ENCODE measurements around the gene SETD3.

SETD3 gene

GRCh38 chr14:99454246-99454645, 26.4 kb downstream of the SETD3 start:
- no peak overlapping the region for H3K27ac ChIP-seq (ENCODE audit: low read depth, low read length, severe bottlenecking)
- 80 to 86% methylated on average over 2 of the region's 3 CpGs for WGBS, 2 experiments (ENCODE audit: insufficient coverage in 2 of 2)
- H3K4me1 ChIP-seq (ENCODE audit: control insufficient read depth, insufficient read depth, low read length, poor library complexity, severe bottlenecking): no peaks in the 10 kb centered on the region
- no peaks in the 10 kb centered on the region for H3K9me3 ChIP-seq (ENCODE audit: control insufficient read depth, low read length)
- no peak overlapping the region for H3K4me3 ChIP-seq (ENCODE audit: extremely low read depth, insufficient read depth, low read length, poor library complexity, severe bottlenecking)
- peaks cover 75% of the 10 kb centered on the region for H3K36me3 ChIP-seq (ENCODE audit: control insufficient read depth, insufficient read depth, low read length)

GRCh38 chr14:99452968-99453367, 27.7 kb downstream of the SETD3 start:
- Histone ChIP-seq H3K4me3 (ENCODE audit: extremely low read depth, insufficient read depth, low read length, poor library complexity, severe bottlenecking) (no peak overlapping the region), H3K4me1 (ENCODE audit: control insufficient read depth, insufficient read depth, low read length, poor library complexity, severe bottlenecking) (no peaks in the 10 kb centered on the region), H3K9me3 (ENCODE audit: control insufficient read depth, low read length) (no peaks in the 10 kb centered on the region), H3K36me3 (ENCODE audit: control insufficient read depth, insufficient read depth, low read length) (peaks cover 77% of the 10 kb centered on the region), H3K27ac (ENCODE audit: low read depth, low read length, severe bottlenecking) (no peak overlapping the region)
- 100% methylated on average over 1 of the region's 4 CpGs for WGBS, 2 experiments (ENCODE audit: insufficient coverage in 2 of 2)

GRCh38 chr14:99451234-99451633, 29.4 kb downstream of the SETD3 start:
- H3K9me3 ChIP-seq (ENCODE audit: control insufficient read depth, low read length): no peaks in the 10 kb centered on the region
- WGBS, 2 experiments (ENCODE audit: insufficient coverage in 2 of 2): 94 to 100% methylated on average over 4 to 5 of the region's 5 CpGs
- H3K4me3 ChIP-seq (ENCODE audit: extremely low read depth, insufficient read depth, low read length, poor library complexity, severe bottlenecking): no peak overlapping the region
- H3K36me3 ChIP-seq (ENCODE audit: control insufficient read depth, insufficient read depth, low read length): peaks cover 73% of the 10 kb centered on the region
- no peaks in the 10 kb centered on the region for H3K4me1 ChIP-seq (ENCODE audit: control insufficient read depth, insufficient read depth, low read length, poor library complexity, severe bottlenecking)
- no peak overlapping the region for H3K27ac ChIP-seq (ENCODE audit: low read depth, low read length, severe bottlenecking)

GRCh38 chr14:99450266-99450665, 30.4 kb downstream of the SETD3 start:
- Histone ChIP-seq H3K4me1 (ENCODE audit: control insufficient read depth, insufficient read depth, low read length, poor library complexity, severe bottlenecking) (no peaks in the 10 kb centered on the region), H3K36me3 (ENCODE audit: control insufficient read depth, insufficient read depth, low read length) (peaks cover 70% of the 10 kb centered on the region), H3K4me3 (ENCODE audit: extremely low read depth, insufficient read depth, low read length, poor library complexity, severe bottlenecking) (no peak overlapping the region), H3K27ac (ENCODE audit: low read depth, low read length, severe bottlenecking) (no peak overlapping the region), H3K9me3 (ENCODE audit: control insufficient read depth, low read length) (no peaks in the 10 kb centered on the region)
- 85 to 90% methylated on average over 2 of the region's 3 CpGs for whole genome bisulfite sequencing, 2 experiments (ENCODE audit: insufficient coverage in 2 of 2)

- Histone ChIP-seq H3K9me3 (ENCODE audit: control insufficient read depth, low read length) (no peaks in the 10 kb centered on the region), H3K4me1 (ENCODE audit: control insufficient read depth, insufficient read depth, low read length, poor library complexity, severe bottlenecking) (no peaks in the 10 kb centered on the region), H3K4me3 (ENCODE audit: extremely low read depth, insufficient read depth, low read length, poor library complexity, severe bottlenecking) (no peak overlapping the region), H3K27ac (ENCODE audit: low read depth, low read length, severe bottlenecking) (no peak overlapping the region), H3K36me3 (ENCODE audit: control insufficient read depth, insufficient read depth, low read length) (peaks cover 69% of the 10 kb centered on the region)
- 92 to 94% methylated on average over 2 of the region's 4 CpGs for WGBS, 2 experiments (ENCODE audit: insufficient coverage in 2 of 2)
Observed at GRCh38 chr14:99447739-99448138, 32.9 kb downstream of the SETD3 start.

GRCh38 chr14:99445931-99446330, 34.7 kb downstream of the SETD3 start:
- Histone ChIP-seq H3K4me3 (ENCODE audit: extremely low read depth, insufficient read depth, low read length, poor library complexity, severe bottlenecking) (no peak overlapping the region), H3K36me3 (ENCODE audit: control insufficient read depth, insufficient read depth, low read length) (peaks cover 69% of the 10 kb centered on the region), H3K9me3 (ENCODE audit: control insufficient read depth, low read length) (no peaks in the 10 kb centered on the region), H3K27ac (ENCODE audit: low read depth, low read length, severe bottlenecking) (no peak overlapping the region), H3K4me1 (ENCODE audit: control insufficient read depth, insufficient read depth, low read length, poor library complexity, severe bottlenecking) (no peaks in the 10 kb centered on the region)
- 97 to 100% methylated on average over 2 to 6 of the region's 7 CpGs for WGBS, 2 experiments (ENCODE audit: insufficient coverage in 2 of 2)

- 94% methylated on average over 4 to 7 of the region's 7 CpGs for WGBS, 2 experiments (ENCODE audit: insufficient coverage in 2 of 2)
- no peaks in the 10 kb centered on the region for H3K4me1 ChIP-seq (ENCODE audit: control insufficient read depth, insufficient read depth, low read length, poor library complexity, severe bottlenecking)
- no peak overlapping the region for H3K4me3 ChIP-seq (ENCODE audit: extremely low read depth, insufficient read depth, low read length, poor library complexity, severe bottlenecking)
- H3K36me3 ChIP-seq (ENCODE audit: control insufficient read depth, insufficient read depth, low read length): peaks cover 60% of the 10 kb centered on the region
- H3K9me3 ChIP-seq (ENCODE audit: control insufficient read depth, low read length): no peaks in the 10 kb centered on the region
- H3K27ac ChIP-seq (ENCODE audit: low read depth, low read length, severe bottlenecking): no peak overlapping the region
Observed at GRCh38 chr14:99441918-99442317, 38.7 kb downstream of the SETD3 start.

- H3K36me3 ChIP-seq (ENCODE audit: control insufficient read depth, insufficient read depth, low read length): peaks cover 60% of the 10 kb centered on the region
- 94 to 98% methylated on average over 9 to 10 of the region's 11 CpGs for WGBS, 2 experiments (ENCODE audit: insufficient coverage in 2 of 2)
- no peaks in the 10 kb centered on the region for H3K9me3 ChIP-seq (ENCODE audit: control insufficient read depth, low read length)
- H3K27ac ChIP-seq (ENCODE audit: low read depth, low read length, severe bottlenecking): no peak overlapping the region
- no peaks in the 10 kb centered on the region for H3K4me1 ChIP-seq (ENCODE audit: control insufficient read depth, insufficient read depth, low read length, poor library complexity, severe bottlenecking)
- no peak overlapping the region for H3K4me3 ChIP-seq (ENCODE audit: extremely low read depth, insufficient read depth, low read length, poor library complexity, severe bottlenecking)
Observed at GRCh38 chr14:99441157-99441870, 39.3 kb downstream of the SETD3 start.

GRCh38 chr14:99440278-99440677, 40.4 kb downstream of the SETD3 start:
- H3K4me3 ChIP-seq (ENCODE audit: extremely low read depth, insufficient read depth, low read length, poor library complexity, severe bottlenecking): no peak overlapping the region
- no peaks in the 10 kb centered on the region for H3K4me1 ChIP-seq (ENCODE audit: control insufficient read depth, insufficient read depth, low read length, poor library complexity, severe bottlenecking)
- peaks cover 65% of the 10 kb centered on the region for H3K36me3 ChIP-seq (ENCODE audit: control insufficient read depth, insufficient read depth, low read length)
- no peak overlapping the region for H3K27ac ChIP-seq (ENCODE audit: low read depth, low read length, severe bottlenecking)
- WGBS, 2 experiments (ENCODE audit: insufficient coverage in 2 of 2): 88 to 90% methylated on average over 13 to 14 of the region's 14 CpGs
- no peaks in the 10 kb centered on the region for H3K9me3 ChIP-seq (ENCODE audit: control insufficient read depth, low read length)

- Histone ChIP-seq H3K4me3 (ENCODE audit: extremely low read depth, insufficient read depth, low read length, poor library complexity, severe bottlenecking) (no peak overlapping the region), H3K27ac (ENCODE audit: low read depth, low read length, severe bottlenecking) (no peak overlapping the region), H3K4me1 (ENCODE audit: control insufficient read depth, insufficient read depth, low read length, poor library complexity, severe bottlenecking) (no peaks in the 10 kb centered on the region), H3K36me3 (ENCODE audit: control insufficient read depth, insufficient read depth, low read length) (peaks cover 54% of the 10 kb centered on the region), H3K9me3 (ENCODE audit: control insufficient read depth, low read length) (no peaks in the 10 kb centered on the region)
- 50 to 69% methylated on average over 1 to 2 of the region's 3 CpGs for WGBS, 2 experiments (ENCODE audit: insufficient coverage in 2 of 2)
Observed at GRCh38 chr14:99437706-99438105, 43.0 kb downstream of the SETD3 start.

All from mesodermal cell (in vitro differentiated cells).